T-helper 2 cell treated with Interferon-gamma antibody and Interleukin-4, amounts not matched to agents 5 μg/mL and 100 μg/mL, for 36 hours (primary cell): ENCODE data around the gene ZNF576.

ENCODE experiments used
- DNase-seq: peaks from one replicate; pipeline ENCODE4 v3.0.0; 2021; ENCODE audit warnings: low spot score
- H3K27ac Mint-ChIP-seq: one replicate; pipeline ENCODE4 v1.8.0; 2021; ENCODE audit warnings: mild to moderate bottlenecking, mixed read lengths
- H3K27me3 Mint-ChIP-seq: one replicate; pipeline ENCODE4 v1.8.0; 2021; ENCODE audit warnings: low read depth, mixed read lengths
- H3K36me3 Mint-ChIP-seq: one replicate; pipeline ENCODE4 v1.8.0; 2021; ENCODE audit warnings: low read depth, mixed read lengths
- H3K4me1 Mint-ChIP-seq: one replicate; pipeline ENCODE4 v1.8.0; 2021; ENCODE audit warnings: low read depth, mixed read lengths
- H3K4me3 Mint-ChIP-seq: one replicate; pipeline ENCODE4 v1.8.0; 2022; ENCODE audit warnings: mild to moderate bottlenecking, moderate library complexity, mixed read lengths
- H3K9me3 Mint-ChIP-seq: one replicate; pipeline ENCODE4 v1.8.0; 2021; ENCODE audit warnings: mixed read lengths

ZNF576 gene

GRCh38 chr19:43563816-43564457 lies 32.5 kb upstream of the ZNF576 start:
- no peaks in the 10 kb centered on the region for H3K27me3 Mint-ChIP-seq
- peak overlapping the region; percentile 85 for H3K27ac Mint-ChIP-seq
- H3K4me3 Mint-ChIP-seq = no peak overlapping the region
- peaks cover 32% of the 10 kb centered on the region for H3K4me1 Mint-ChIP-seq
- peaks cover 34% of the 10 kb centered on the region for H3K36me3 Mint-ChIP-seq
- DNase-seq = no peak
- H3K9me3 Mint-ChIP-seq = no peaks in the 10 kb centered on the region

GRCh38 chr19:43564800-43565199 lies 31.6 kb upstream of the ZNF576 start:
- no peak overlapping the region for H3K4me3 Mint-ChIP-seq

GRCh38 chr19:43569657-43570056 lies 26.7 kb upstream of the ZNF576 start:
- no peak overlapping the region for H3K27ac Mint-ChIP-seq
- peaks cover 6% of the 10 kb centered on the region for H3K4me1 Mint-ChIP-seq
- no peak for DNase-seq
- no peaks in the 10 kb centered on the region for H3K9me3 Mint-ChIP-seq
- H3K36me3 Mint-ChIP-seq = peaks cover 4% of the 10 kb centered on the region
- H3K27me3 Mint-ChIP-seq = no peaks in the 10 kb centered on the region
- H3K4me3 Mint-ChIP-seq = no peak overlapping the region

More at GRCh38 chr19:43564800-43565199, 31.6 kb upstream of the ZNF576 start:
- Mint-ChIP-seq H3K9me3 (no peaks in the 10 kb centered on the region), H3K36me3 (peaks cover 32% of the 10 kb centered on the region), H3K27ac (peak overlapping the region; percentile 69), H3K27me3 (no peaks in the 10 kb centered on the region), H3K4me1 (peaks cover 32% of the 10 kb centered on the region)
- DNase-seq = no peak

- no peak overlapping the region for H3K27ac Mint-ChIP-seq
- H3K4me1 Mint-ChIP-seq = peaks cover 3% of the 10 kb centered on the region
- no peaks in the 10 kb centered on the region for H3K9me3 Mint-ChIP-seq
- H3K4me3 Mint-ChIP-seq = no peak overlapping the region
- H3K36me3 Mint-ChIP-seq = peaks cover 5% of the 10 kb centered on the region
- H3K27me3 Mint-ChIP-seq = no peaks in the 10 kb centered on the region
- no peak for DNase-seq
These were observed 26.1 kb upstream of the ZNF576 start for GRCh38 chr19:43570174-43570791.

GRCh38 chr19:43572171-43572588 lies 24.2 kb upstream of the ZNF576 start:
- Mint-ChIP-seq H3K4me1 (peaks cover 4% of the 10 kb centered on the region), H3K4me3 (no peak overlapping the region), H3K9me3 (no peaks in the 10 kb centered on the region), H3K36me3 (peaks cover 2% of the 10 kb centered on the region), H3K27me3 (no peaks in the 10 kb centered on the region), H3K27ac (no peak overlapping the region)
- no peak for DNase-seq

- H3K36me3 Mint-ChIP-seq = peaks cover 6% of the 10 kb centered on the region
- H3K4me1 Mint-ChIP-seq = peaks cover 12% of the 10 kb centered on the region
- peak overlapping the region; percentile 95 for H3K27ac Mint-ChIP-seq
- no peak for DNase-seq
- H3K9me3 Mint-ChIP-seq = no peaks in the 10 kb centered on the region
- peaks cover 2% of the 10 kb centered on the region for H3K27me3 Mint-ChIP-seq
- H3K4me3 Mint-ChIP-seq = peak overlapping the region; percentile 98
These were observed 21.8 kb upstream of the ZNF576 start for GRCh38 chr19:43574424-43575155.

- Mint-ChIP-seq H3K9me3 (no peaks in the 10 kb centered on the region), H3K4me3 (peak within 1 kb of the TSS; percentile 98), H3K27ac (peak within 1 kb of the TSS; percentile 95), H3K27me3 (peaks cover 2% of the 10 kb centered on the region), H3K4me1 (peaks cover 18% of the 10 kb centered on the region), H3K36me3 (peaks cover 6% of the 10 kb centered on the region)
- DNase-seq = peak; percentile 95
These were observed 21.0 kb upstream of the ZNF576 start, which contains the start of the genes PINLYP and XRCC1 for GRCh38 chr19:43575156-43575950. Gene PINLYP (plus strand): TSS chr19:43575801. CDS start chr19:43577192, 1,391 bp downstream. Gene XRCC1 (minus strand): TSS chr19:43575527. CDS start chr19:43575458, 69 bp downstream.

- H3K36me3 Mint-ChIP-seq = peaks cover 6% of the 10 kb centered on the region
- DNase-seq = no peak
- H3K9me3 Mint-ChIP-seq = no peaks in the 10 kb centered on the region
- peak overlapping the region; percentile 69 for H3K27ac Mint-ChIP-seq
- H3K27me3 Mint-ChIP-seq = peaks cover 2% of the 10 kb centered on the region
- peaks cover 18% of the 10 kb centered on the region for H3K4me1 Mint-ChIP-seq
- H3K4me3 Mint-ChIP-seq = peak overlapping the region; percentile 98
These were observed 20.2 kb upstream of the ZNF576 start for GRCh38 chr19:43575955-43576878.

- Mint-ChIP-seq H3K36me3 (peaks cover 6% of the 10 kb centered on the region), H3K4me3 (peak overlapping the region; percentile 85), H3K4me1 (peaks cover 25% of the 10 kb centered on the region), H3K9me3 (no peaks in the 10 kb centered on the region), H3K27ac (peak overlapping the region; percentile 90), H3K27me3 (peaks cover 2% of the 10 kb centered on the region)
- no peak for DNase-seq
These were observed 17.6 kb upstream of the ZNF576 start for GRCh38 chr19:43578787-43579186.

GRCh38 chr19:43581467-43581866 lies 14.9 kb upstream of the ZNF576 start:
- Mint-ChIP-seq H3K9me3 (no peaks in the 10 kb centered on the region), H3K4me1 (peaks cover 25% of the 10 kb centered on the region), H3K4me3 (peak overlapping the region; percentile 85), H3K36me3 (peaks cover 18% of the 10 kb centered on the region), H3K27me3 (peaks cover 2% of the 10 kb centered on the region), H3K27ac (peak overlapping the region; percentile 52)
- no peak for DNase-seq

GRCh38 chr19:43582495-43582894 lies 13.9 kb upstream of the ZNF576 start:
- H3K27me3 Mint-ChIP-seq = peaks cover 2% of the 10 kb centered on the region
- H3K9me3 Mint-ChIP-seq = no peaks in the 10 kb centered on the region
- H3K27ac Mint-ChIP-seq = no peak overlapping the region
- H3K4me1 Mint-ChIP-seq = peaks cover 24% of the 10 kb centered on the region
- DNase-seq = no peak
- H3K4me3 Mint-ChIP-seq = no peak overlapping the region
- peaks cover 21% of the 10 kb centered on the region for H3K36me3 Mint-ChIP-seq

- H3K4me1 Mint-ChIP-seq = peaks cover 17% of the 10 kb centered on the region
- no peak overlapping the region for H3K4me3 Mint-ChIP-seq
- H3K9me3 Mint-ChIP-seq = no peaks in the 10 kb centered on the region
- peak overlapping the region; percentile 81 for H3K27ac Mint-ChIP-seq
- H3K27me3 Mint-ChIP-seq = no peaks in the 10 kb centered on the region
- H3K36me3 Mint-ChIP-seq = peaks cover 18% of the 10 kb centered on the region
- no peak for DNase-seq
These were observed 11.9 kb upstream of the ZNF576 start for GRCh38 chr19:43584484-43584883.

GRCh38 chr19:43586346-43586745 lies 10.0 kb upstream of the ZNF576 start:
- H3K4me3 Mint-ChIP-seq = no peak overlapping the region
- no peak overlapping the region for H3K27ac Mint-ChIP-seq
- no peaks in the 10 kb centered on the region for H3K27me3 Mint-ChIP-seq
- H3K36me3 Mint-ChIP-seq = peaks cover 19% of the 10 kb centered on the region
- peaks cover 14% of the 10 kb centered on the region for H3K4me1 Mint-ChIP-seq
- DNase-seq = no peak
- no peaks in the 10 kb centered on the region for H3K9me3 Mint-ChIP-seq
